Cardiac muscle cell (in vitro differentiated cells and primary cell): ENCODE data around the gene VSX1. TPM values are rescaled to one million over a fixed set of nuclear protein-coding genes. Genes with fewer than 3 reads are reported as not detected.

Experiments
- DNase-seq, 2 donors: peaks; one replicate each; pipeline versions ENCODE4 v3.0.0 to v3.0.0-alpha.2; 2010 to 2017; ENCODE audit warnings: low read depth in 1 of 2, low spot score in 1 of 2
- H3K27ac ChIP-seq: fragments of 200-600 bp; sonication (generic); 2 replicates; pipeline ENCODE4 v1.5.1; 2016
- H3K27me3 ChIP-seq: fragments of 200-600 bp; sonication (generic); 2 replicates; pipeline ENCODE4 v1.6.0; 2016; ENCODE audit warnings: control low read depth
- H3K36me3 ChIP-seq: fragments of 200-600 bp; sonication (generic); 2 replicates; pipeline ENCODE4 v1.5.1; 2016; ENCODE audit warnings: control low read depth
- H3K4me1 ChIP-seq: fragments of 200-600 bp; sonication (generic); 2 replicates; pipeline ENCODE4 v1.8.1; 2017; ENCODE audit warnings: low read depth, mild to moderate bottlenecking, mixed run types
- H3K4me3 ChIP-seq: fragments of 200-600 bp; sonication (generic); 2 replicates; pipeline ENCODE4 v1.5.1; 2016; ENCODE audit warnings: mild to moderate bottlenecking
- H3K9me3 ChIP-seq: fragments of 200-600 bp; sonication (generic); 2 replicates; pipeline ENCODE4 v1.5.1; 2017; ENCODE audit warnings: low read depth, mild to moderate bottlenecking, control low read depth
- polyA plus RNA-seq: library from polyadenylated mRNA; unstranded; fragments of >200 nt; fragmentation: Nextera tagmentation; extraction: Ambion mirVana; gene quantifications from 2 replicates; pipeline ENCODE4 v1.2.1, GENCODE V29; 2016
- total RNA-seq: library from RNA; depleted of rRNA; stranded (reverse); fragments of >200 nt; gene quantifications from 2 replicates; pipeline ENCODE4 v1.2.3, GENCODE V29; 2016
- TF ChIP-seq, protein P1 (sequence below): IDR thresholded peaks from 2 replicates; pipeline ENCODE4 v1.5.1; 2012; ENCODE audit warnings: low read depth, mild to moderate bottlenecking, low read length

Gene VSX1
- total and polyA plus RNA-seq, 2 experiments from 2014 or later = not detected

DNA sequence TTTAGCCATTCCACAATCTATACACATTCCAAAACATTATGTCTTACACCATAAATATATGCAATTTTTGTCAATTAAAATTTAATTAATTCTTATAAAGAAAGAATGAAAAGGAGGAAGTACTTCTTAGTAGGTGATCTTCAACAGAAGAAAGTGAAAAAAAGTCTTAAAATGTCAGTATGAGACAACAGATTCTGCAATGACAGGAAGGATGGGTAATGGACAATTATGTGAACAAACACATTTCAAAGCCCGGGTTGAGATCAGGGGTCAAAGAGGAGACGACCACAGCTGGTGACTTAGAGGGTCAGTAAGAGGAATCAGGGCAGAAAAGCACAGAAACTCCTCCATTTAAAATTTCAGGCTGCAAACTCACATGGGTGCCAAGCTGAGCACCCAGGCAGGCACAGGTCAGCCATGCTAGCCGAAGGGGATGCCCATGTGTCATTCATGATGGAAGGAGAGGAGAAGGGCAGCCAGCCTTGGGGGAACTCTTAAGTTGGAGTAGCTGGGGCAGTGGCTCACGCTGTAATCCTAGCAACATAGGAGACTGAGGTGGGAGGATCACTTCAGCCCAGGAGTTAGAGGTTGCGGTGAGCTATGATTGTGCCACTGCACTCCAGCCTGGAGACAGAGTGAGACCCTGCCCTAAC is 11.0 kb downstream of the VSX1 start:
- no peak for DNase-seq
- peaks cover 81% of the 10 kb centered on the region for H3K27me3 ChIP-seq
- TF ChIP-seq, protein P1, sequence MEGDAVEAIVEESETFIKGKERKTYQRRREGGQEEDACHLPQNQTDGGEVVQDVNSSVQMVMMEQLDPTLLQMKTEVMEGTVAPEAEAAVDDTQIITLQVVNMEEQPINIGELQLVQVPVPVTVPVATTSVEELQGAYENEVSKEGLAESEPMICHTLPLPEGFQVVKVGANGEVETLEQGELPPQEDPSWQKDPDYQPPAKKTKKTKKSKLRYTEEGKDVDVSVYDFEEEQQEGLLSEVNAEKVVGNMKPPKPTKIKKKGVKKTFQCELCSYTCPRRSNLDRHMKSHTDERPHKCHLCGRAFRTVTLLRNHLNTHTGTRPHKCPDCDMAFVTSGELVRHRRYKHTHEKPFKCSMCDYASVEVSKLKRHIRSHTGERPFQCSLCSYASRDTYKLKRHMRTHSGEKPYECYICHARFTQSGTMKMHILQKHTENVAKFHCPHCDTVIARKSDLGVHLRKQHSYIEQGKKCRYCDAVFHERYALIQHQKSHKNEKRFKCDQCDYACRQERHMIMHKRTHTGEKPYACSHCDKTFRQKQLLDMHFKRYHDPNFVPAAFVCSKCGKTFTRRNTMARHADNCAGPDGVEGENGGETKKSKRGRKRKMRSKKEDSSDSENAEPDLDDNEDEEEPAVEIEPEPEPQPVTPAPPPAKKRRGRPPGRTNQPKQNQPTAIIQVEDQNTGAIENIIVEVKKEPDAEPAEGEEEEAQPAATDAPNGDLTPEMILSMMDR = no peak

GRCh38 chr20:25067102-25067987 is 14.6 kb downstream of the VSX1 start:
- Histone ChIP-seq H3K27me3 (peaks cover 88% of the 10 kb centered on the region), H3K9me3 (no peaks in the 10 kb centered on the region), H3K4me3 (no peak overlapping the region), H3K36me3 (no peaks in the 10 kb centered on the region), H3K4me1 (peaks cover 6% of the 10 kb centered on the region), H3K27ac (no peak overlapping the region)
- TF ChIP-seq, protein P1 = no peak
- no peak for DNase-seq

More for the DNA sequence above, 11.0 kb downstream of the VSX1 start:
- H3K36me3 ChIP-seq = no peaks in the 10 kb centered on the region
- H3K27ac ChIP-seq = no peak overlapping the region
- H3K9me3 ChIP-seq = no peaks in the 10 kb centered on the region
- H3K4me3 ChIP-seq = no peak overlapping the region
- peaks cover 6% of the 10 kb centered on the region for H3K4me1 ChIP-seq

DNA sequence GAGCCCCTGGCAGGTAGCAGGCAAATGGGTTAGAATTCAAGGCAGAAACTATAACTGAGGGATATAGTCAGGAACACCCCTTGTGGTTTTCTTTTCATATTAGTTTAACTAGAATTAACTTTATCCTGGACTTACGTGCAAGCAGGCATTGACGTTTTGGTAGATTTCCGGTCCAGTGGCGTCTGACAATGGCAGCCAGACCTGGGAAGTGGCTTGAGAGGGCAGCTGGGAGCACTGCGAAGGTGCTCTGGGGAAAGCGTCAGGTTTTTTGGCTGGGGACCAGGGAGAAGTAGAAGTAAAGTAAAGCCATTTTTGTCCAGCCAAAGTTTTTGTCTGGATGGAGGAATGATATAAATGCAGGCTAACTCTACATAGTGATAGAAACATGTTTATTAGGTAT is 15.6 kb downstream of the VSX1 start:
- no peaks in the 10 kb centered on the region for H3K36me3 ChIP-seq
- no peak overlapping the region for H3K27ac ChIP-seq
- no peaks in the 10 kb centered on the region for H3K9me3 ChIP-seq
- DNase-seq = no peak
- peaks cover under 1% of the 10 kb centered on the region for H3K4me1 ChIP-seq
- TF ChIP-seq, protein P1 = no peak
- H3K4me3 ChIP-seq = no peak overlapping the region
- H3K27me3 ChIP-seq = peaks cover 88% of the 10 kb centered on the region

DNA sequence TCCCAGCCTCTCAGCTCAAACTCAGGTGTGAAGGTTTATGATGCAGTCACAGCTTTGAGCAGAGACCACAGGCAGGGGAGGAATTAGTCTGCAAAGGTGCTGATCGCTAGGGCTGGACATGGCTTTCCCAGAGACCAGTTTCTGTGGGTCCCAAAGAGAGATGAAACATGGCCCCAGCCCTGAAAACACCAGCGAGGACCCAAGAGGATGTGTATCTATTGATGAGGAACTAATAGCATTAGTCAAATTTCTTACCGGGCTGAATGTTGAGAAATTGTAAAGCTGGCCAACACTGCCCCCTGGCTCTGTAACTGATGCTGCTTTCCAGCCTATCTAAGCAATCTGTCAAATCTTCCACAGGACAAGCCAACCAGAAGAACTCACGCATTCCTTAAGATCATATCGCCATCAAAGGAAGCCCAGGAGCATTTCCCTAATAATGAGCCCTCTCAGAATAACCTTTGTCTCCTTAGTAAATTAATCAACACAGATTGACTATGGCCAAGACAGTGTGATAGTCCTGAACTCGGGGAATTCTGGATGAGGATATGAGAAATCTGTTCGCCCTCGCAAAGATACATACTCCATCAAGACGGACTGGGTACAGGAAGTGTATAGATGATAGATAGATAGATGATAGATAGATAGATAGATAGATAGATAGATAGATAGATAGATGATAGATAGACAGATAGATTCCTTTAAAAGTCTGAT is 16.2 kb downstream of the VSX1 start:
- H3K4me1 ChIP-seq = no peaks in the 10 kb centered on the region
- H3K36me3 ChIP-seq = no peaks in the 10 kb centered on the region
- H3K27me3 ChIP-seq = peaks cover 88% of the 10 kb centered on the region
- TF ChIP-seq, protein P1 = peak; percentile 83
- H3K27ac ChIP-seq = no peak overlapping the region
- H3K9me3 ChIP-seq = no peaks in the 10 kb centered on the region
- DNase-seq = peak in 1 of 2 donors; percentile 72
- H3K4me3 ChIP-seq = no peak overlapping the region

GRCh38 chr20:25065072-25065624 is 16.8 kb downstream of the VSX1 start:
- TF ChIP-seq, protein P1 = no peak
- DNase-seq = no peak
- H3K27me3 ChIP-seq = peaks cover 88% of the 10 kb centered on the region
- no peak overlapping the region for H3K27ac ChIP-seq
- no peaks in the 10 kb centered on the region for H3K9me3 ChIP-seq
- no peaks in the 10 kb centered on the region for H3K36me3 ChIP-seq
- H3K4me3 ChIP-seq = no peak overlapping the region
- no peaks in the 10 kb centered on the region for H3K4me1 ChIP-seq
